Measurements from ENCODE around the gene WASL. TPM values are rescaled to one million over a fixed set of nuclear protein-coding genes. Genes with fewer than 3 reads are reported as not detected.

WASL gene
- total RNA-seq, 6 experiments from 2014 or later, result 22.7 to 27.6 (median 26.5) TPM

- no peak for DNase-seq
These were observed 36.9 kb downstream of the WASL start for GRCh38 chr7:123711832-123712293.

GRCh38 chr7:123710683-123711082, 38.1 kb downstream of the WASL start:
- no peak overlapping the region for H3K27ac Mint-ChIP-seq
- no peaks in the 10 kb centered on the region for H3K27me3 Mint-ChIP-seq (ENCODE audit: insufficient read depth)
- no peaks in the 10 kb centered on the region for H3K9me3 Mint-ChIP-seq
- H3K4me1 Mint-ChIP-seq (ENCODE audit: low read depth), result peaks cover 64% of the 10 kb centered on the region
- H3K4me3 Mint-ChIP-seq, result no peak overlapping the region
- H3K36me3 Mint-ChIP-seq (ENCODE audit: low read depth), result no peaks in the 10 kb centered on the region
- no peak for DNase-seq
- TF ChIP-seq CTCF (IDR thresholded peaks at IDR 0.05), result no peak

More at GRCh38 chr7:123711832-123712293, 36.9 kb downstream of the WASL start:
- Mint-ChIP-seq H3K9me3 (no peaks in the 10 kb centered on the region), H3K4me3 (no peak overlapping the region), H3K27ac (no peak overlapping the region), H3K36me3 (ENCODE audit: low read depth) (no peaks in the 10 kb centered on the region), H3K27me3 (ENCODE audit: insufficient read depth) (no peaks in the 10 kb centered on the region), H3K4me1 (ENCODE audit: low read depth) (peaks cover 67% of the 10 kb centered on the region)
- TF ChIP-seq CTCF (IDR thresholded peaks at IDR 0.05), result no peak

GRCh38 chr7:123709525-123709924, 39.3 kb downstream of the WASL start:
- H3K9me3 Mint-ChIP-seq, result no peaks in the 10 kb centered on the region
- no peaks in the 10 kb centered on the region for H3K27me3 Mint-ChIP-seq (ENCODE audit: insufficient read depth)
- no peak overlapping the region for H3K27ac Mint-ChIP-seq
- H3K36me3 Mint-ChIP-seq (ENCODE audit: low read depth), result no peaks in the 10 kb centered on the region; the same call in 1 of the 2 replicates
- no peak for TF ChIP-seq CTCF (IDR thresholded peaks at IDR 0.05)
- DNase-seq, result no peak
- no peak overlapping the region for H3K4me3 Mint-ChIP-seq
- peaks cover 52% of the 10 kb centered on the region for H3K4me1 Mint-ChIP-seq (ENCODE audit: low read depth)

GRCh38 chr7:123705211-123705901, 43.4 kb downstream of the WASL start:
- Mint-ChIP-seq H3K27ac (no peak overlapping the region), H3K4me1 (ENCODE audit: low read depth) (peaks cover 10% of the 10 kb centered on the region)

GRCh38 chr7:123695944-123696677, 52.7 kb downstream of the WASL start:
- TF ChIP-seq CTCF (IDR thresholded peaks at IDR 0.05), result no peak
- Mint-ChIP-seq H3K27me3 (ENCODE audit: insufficient read depth) (no peaks in the 10 kb centered on the region), H3K9me3 (no peaks in the 10 kb centered on the region), H3K4me1 (ENCODE audit: low read depth) (peaks cover 7% of the 10 kb centered on the region; the same call in 1 of the 2 replicates), H3K36me3 (ENCODE audit: low read depth) (0 out of 2 replicates have a peak, but pooled peaks cover 6% of the 10 kb centered on the region), H3K27ac (no peak overlapping the region), H3K4me3 (no peak overlapping the region)
- no peak for DNase-seq

More at GRCh38 chr7:123705211-123705901, 43.4 kb downstream of the WASL start:
- Mint-ChIP-seq H3K27me3 (ENCODE audit: insufficient read depth) (no peaks in the 10 kb centered on the region), H3K9me3 (no peaks in the 10 kb centered on the region), H3K36me3 (ENCODE audit: low read depth) (no peaks in the 10 kb centered on the region; the same call in 1 of the 2 replicates), H3K4me3 (no peak overlapping the region)
- DNase-seq, result no peak
- no peak for TF ChIP-seq CTCF (IDR thresholded peaks at IDR 0.05)

Data from HFFc6 (cell line).